ENCODE results near the gene PYGB.
A peak's percentile ranks its signal among the peaks of the same experiment; 100 is the strongest.

The PYGB gene

GRCh38 chr20:25292176-25292891 lies 44.4 kb downstream of the PYGB start:
- DNase-seq (ENCODE audit: low read depth, low spot score), result no peak

GRCh38 chr20:25293507-25293906 lies 45.6 kb downstream of the PYGB start:
- in situ Hi-C loops (cut with HindIII; ENCODE audit: low sequenced_read_pairs), result no loop called here
- no peak for DNase-seq (ENCODE audit: low read depth, low spot score)
- no peak overlapping the region for H3K4me3 ChIP-seq (ENCODE audit: low read depth, low read length)
- no peak for TF ChIP-seq CTCF (IDR thresholded peaks at IDR 0.05; ENCODE audit: low read depth, low read length)

More at GRCh38 chr20:25292176-25292891, 44.4 kb downstream of the PYGB start:
- in situ Hi-C loops (cut with HindIII; ENCODE audit: low sequenced_read_pairs), result no loop called here
- no peak for TF ChIP-seq CTCF (IDR thresholded peaks at IDR 0.05; ENCODE audit: low read depth, low read length)
- no peak overlapping the region for H3K4me3 ChIP-seq (ENCODE audit: low read depth, low read length)

- in situ Hi-C loops (cut with HindIII; ENCODE audit: low sequenced_read_pairs), result no loop called here
- DNase-seq (ENCODE audit: low read depth, low spot score), result no peak
- no peak for TF ChIP-seq CTCF (IDR thresholded peaks at IDR 0.05; ENCODE audit: low read depth, low read length)
- H3K4me3 ChIP-seq (ENCODE audit: low read depth, low read length), result no peak overlapping the region
Observed at GRCh38 chr20:25293910-25294458, 46.1 kb downstream of the PYGB start.

GRCh38 chr20:25294459-25295385 lies 46.8 kb downstream of the PYGB start:
- H3K4me3 ChIP-seq (ENCODE audit: low read depth, low read length), result no peak overlapping the region
- TF ChIP-seq CTCF (IDR thresholded peaks at IDR 0.05; ENCODE audit: low read depth, low read length), result peak; percentile 93
- DNase-seq (ENCODE audit: low read depth, low spot score), result peak; percentile 38
- in situ Hi-C loops (cut with HindIII; ENCODE audit: low sequenced_read_pairs), result no loop called here

GRCh38 chr20:25295386-25296093 lies 47.7 kb downstream of the PYGB start:
- no peak for DNase-seq (ENCODE audit: low read depth, low spot score)
- in situ Hi-C loops (cut with HindIII; ENCODE audit: low sequenced_read_pairs), result no loop called here
- no peak for TF ChIP-seq CTCF (IDR thresholded peaks at IDR 0.05; ENCODE audit: low read depth, low read length)

More at GRCh38 chr20:25295386-25296093, 47.7 kb downstream of the PYGB start:
- H3K4me3 ChIP-seq (ENCODE audit: low read depth, low read length), result no peak overlapping the region

Measured in astrocyte of the spinal cord (primary cell).